Activated T-cell treated with anti-CD3 and anti-CD28 coated beads for 4 hours (primary cell): Measurements from ENCODE around the gene ZNF576.
"Not testable (repeated sequence)": the region's sequence is repeated elsewhere in the genome, so short reads cannot be mapped to it uniquely, and the experiment has no call there.

Experiments
- DNase-seq: peaks from one replicate; pipeline ENCODE4 v3.0.0-alpha.2; 2020

The ZNF576 gene

DNA sequence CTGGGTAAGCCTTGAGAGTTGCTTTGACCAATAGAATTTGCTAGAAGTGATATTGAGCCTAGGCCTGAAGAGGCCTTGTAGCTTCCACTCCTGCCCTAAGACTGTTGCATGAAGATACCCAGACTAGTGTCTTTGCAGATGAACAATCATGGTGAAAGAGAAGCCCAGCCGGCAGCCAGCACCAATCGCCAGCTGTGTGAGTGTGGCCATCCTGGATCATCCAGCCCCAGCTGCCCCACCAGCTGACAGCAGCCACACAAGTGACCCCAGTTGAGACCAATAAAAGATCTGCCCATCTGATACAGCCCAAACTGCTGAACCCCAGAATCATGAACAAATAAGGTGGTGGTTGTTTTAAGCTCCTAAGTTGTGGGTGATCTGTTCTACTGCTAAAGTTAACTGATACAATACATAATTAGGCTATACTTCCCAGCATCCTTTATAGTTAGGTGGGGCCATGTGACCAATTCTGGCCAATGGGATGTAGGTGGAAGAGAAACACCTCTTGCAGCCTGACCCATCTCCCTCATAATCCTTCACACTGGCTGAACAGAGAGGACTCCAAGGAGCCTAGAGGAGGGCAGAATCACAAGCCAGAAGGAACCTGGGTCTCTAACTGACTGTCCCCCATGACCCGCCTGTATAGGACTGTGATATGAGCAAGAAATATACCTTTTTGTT is 32.4 kb downstream of the ZNF576 start:
- no peak for DNase-seq

DNA sequence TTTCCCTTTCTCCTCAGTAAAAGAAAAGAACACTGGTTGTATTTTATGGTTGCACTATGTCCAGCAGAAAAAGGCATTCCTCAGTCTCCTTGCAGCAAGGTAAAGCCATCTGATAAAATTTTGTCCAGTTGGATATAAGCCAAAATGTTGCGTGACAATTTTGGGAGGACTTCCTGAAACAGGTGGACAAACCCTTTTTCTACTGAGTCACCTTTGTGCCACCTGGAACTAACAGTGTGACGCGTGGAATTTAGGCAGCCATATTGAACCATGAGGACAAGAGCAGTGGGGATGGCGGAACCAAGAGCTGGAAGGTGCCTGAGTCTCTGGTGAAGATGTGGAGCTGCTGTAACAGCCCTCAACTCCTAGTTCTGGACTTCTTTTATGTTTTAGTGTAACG is 35.1 kb downstream of the ZNF576 start:
- DNase-seq: no peak

DNA sequence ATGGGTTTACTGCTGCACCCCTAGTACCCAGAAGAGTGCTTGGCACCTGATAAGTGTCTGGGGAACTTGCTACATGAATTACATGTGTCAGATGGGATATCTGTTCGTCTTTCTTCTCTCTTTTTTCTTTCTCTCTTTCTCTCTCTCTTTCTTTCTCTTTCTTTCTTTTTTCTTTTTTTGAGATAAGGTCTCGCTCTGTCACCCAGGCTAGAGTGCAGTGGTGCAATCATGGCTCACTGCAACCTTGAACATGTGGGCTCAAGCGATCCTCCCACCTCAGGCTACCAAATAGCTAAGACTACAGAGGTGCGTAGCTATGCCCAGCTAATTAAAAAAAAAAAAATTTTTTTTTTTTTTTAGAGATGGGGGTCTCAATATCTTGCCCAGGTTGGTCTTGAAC is 37.1 kb downstream of the ZNF576 start:
- DNase-seq: no peak

DNA sequence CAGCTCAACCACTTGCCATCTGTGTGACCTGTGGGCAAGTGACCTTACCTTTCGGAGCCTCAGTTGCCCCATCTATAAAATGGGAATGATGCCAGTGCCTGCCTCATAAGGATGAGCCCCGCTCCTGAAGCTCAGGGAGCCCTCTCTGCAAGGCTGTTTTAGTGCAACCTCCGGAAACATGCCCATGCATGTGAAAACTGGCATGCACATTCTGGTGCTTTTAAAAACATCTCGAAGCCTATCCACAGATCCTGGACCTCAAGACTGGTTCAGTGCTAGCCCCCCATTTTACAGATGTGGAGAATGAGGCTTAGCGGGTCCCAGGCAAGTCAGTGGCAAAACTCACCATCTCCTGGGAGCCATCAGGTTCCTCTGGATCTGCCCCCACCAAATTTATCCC is 37.7 kb downstream of the ZNF576 start:
- DNase-seq: no peak

DNA sequence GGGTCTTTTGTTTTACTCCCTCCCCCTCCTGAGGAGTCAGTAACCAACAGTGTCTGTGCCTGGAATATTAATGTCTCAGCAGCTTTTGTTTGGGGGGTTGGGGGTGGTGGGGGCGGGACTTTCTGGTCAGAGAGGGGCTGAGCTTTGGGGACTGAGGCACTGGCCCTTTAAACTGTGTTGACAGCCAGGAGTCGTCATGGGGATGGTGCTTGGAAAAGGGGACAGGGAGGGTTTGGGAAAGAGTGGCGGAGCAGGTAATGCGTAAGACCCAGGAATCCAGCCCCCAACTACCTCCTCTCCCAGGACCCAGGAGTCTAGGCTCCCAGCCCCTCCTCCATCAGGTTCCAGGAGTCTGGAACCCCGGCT is 38.1 kb downstream of the ZNF576 start:
- DNase-seq: no peak

DNA sequence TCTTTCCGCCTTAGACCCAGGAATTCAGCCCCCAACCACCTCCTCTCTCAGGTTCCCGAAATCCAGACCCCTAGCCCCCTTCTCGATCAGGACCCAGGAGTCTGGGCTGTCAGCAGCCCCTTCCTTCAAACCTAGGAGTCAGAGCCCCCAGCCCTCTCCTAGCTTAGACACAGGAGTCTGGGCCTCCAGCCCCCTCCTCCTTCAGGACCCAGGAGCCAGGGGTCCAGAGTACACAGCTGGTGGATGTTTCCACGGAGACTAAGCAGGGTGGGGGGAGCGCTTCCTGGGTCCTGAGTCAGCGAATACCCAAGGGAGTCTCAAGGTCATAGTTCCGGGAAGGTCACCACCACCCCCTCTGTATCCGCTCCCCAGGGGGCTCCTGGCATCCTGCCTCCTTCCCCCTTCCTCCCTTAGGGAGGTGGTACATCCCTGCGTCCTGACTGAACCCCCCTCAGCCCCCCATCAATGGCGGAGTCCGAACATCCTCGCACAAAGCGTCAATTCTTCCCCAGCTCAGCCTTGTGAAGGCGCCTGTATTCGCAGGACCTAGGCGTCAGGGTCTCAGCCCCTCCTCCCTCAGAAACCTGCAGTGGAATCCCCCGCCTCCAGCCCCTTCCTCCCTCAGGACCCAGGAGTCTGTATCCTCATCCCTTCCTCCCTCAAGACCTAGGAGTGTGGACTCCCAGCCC is 38.6 kb downstream of the ZNF576 start:
- DNase-seq: no peak

DNA sequence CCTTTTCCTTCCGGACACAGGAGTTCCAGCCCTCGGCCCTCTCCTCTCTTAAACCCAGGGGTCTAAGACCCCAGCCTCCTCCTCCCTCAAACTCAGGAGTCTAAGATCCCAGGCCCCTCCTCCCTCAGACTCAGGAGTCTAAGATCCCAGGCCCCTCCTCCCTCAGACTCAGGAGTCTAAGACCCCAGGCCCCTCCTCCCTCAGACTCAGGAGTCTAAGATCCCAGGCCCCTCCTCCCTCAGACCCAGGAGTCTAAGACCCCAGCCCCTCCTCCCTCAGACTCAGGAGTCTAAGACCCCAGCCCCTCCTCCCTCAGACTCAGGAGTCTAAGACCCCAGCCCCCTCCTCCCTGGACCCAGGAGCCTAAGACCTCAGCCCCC is 39.2 kb downstream of the ZNF576 start:
- not testable (repeated sequence) for DNase-seq

DNA sequence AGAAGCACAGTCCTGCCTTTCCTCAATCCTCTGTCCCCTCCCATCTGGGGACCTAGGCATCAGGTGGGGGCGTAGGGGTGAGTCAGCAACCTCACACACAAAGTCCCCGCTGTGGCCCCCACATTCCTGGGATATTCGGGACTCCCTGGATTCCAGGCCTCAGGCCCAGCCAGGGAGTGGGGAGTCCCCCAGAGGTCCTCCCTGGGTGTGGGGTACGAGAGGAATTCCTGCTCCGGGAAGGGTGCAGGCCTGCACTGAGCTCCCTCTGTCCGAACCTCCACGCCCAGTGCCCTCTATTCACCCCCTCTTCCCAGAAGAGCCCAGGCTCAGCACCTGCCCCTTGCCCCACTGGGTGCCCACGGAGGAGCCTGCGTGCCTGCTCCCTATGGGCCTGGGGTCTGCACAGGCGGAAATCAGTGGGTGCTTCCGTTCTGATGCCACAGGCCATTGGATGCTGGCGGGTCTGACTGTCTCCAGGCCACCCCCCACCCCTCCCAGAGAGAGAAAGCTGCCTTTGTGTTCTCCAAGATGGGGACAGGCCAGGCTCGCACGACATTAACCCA is 39.8 kb downstream of the ZNF576 start:
- no peak for DNase-seq

DNA sequence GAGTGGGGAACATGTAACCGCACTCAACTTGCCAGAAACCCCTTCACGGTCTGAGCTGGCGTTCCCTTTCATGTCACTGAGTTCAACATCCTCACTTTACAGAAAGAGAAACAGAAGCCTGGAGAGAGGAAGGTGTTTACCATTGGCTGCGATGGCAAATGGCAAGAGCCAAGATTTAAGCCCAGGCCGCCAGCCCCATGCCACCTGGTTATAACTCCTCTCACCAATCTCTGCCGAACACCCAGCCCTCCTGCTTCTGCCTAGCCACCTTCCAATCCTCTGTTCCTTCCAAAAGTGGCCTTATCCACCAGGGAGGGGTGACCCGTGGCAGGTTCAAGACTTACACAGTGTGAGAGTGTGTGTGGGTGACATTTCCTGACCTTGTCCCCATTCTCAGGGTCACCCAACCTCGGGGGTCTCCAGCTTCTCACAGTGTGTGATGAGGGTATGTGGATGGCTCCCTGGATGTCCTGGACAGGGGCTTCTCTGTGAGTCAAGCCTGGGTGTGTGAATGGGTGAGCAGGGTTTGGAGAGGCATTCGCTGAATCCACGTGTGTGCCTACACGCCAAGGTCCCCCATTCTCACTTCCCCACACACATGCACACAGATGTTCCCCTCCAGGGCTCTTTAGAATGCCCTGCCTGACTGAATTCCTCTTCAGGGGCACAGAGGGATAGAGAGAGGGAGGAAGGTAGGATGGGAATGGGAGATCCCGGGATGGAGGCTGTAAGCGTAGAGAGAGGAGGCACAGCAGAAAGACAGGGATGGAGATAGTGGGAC is 42.0 kb downstream of the ZNF576 start:
- no peak for DNase-seq

DNA sequence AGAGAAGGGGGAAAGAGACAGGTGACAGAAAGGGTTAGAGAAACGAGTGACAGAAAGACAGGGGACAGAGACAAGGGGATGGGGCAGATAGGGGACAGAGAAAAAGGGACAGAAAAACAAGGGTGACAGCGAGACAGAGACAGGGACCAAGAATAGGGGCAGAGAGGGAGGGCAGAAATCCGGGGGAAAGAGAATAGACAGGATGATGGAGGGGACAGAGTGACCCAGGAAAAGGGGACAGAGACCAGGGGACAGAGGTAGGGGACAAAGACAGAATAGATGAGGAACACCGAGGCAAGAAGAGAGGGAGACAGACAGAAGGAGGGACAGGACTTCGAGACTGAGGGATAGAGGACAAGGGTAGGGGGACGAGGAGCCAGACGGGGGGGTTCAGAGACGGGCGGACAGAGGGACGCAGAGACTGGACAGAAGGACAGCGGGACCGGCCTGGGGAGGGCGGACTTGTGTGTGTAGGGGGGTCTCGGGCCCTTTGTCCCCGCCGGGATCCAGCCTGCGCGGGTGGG is 42.7 kb downstream of the ZNF576 start:
- no peak for DNase-seq

DNA sequence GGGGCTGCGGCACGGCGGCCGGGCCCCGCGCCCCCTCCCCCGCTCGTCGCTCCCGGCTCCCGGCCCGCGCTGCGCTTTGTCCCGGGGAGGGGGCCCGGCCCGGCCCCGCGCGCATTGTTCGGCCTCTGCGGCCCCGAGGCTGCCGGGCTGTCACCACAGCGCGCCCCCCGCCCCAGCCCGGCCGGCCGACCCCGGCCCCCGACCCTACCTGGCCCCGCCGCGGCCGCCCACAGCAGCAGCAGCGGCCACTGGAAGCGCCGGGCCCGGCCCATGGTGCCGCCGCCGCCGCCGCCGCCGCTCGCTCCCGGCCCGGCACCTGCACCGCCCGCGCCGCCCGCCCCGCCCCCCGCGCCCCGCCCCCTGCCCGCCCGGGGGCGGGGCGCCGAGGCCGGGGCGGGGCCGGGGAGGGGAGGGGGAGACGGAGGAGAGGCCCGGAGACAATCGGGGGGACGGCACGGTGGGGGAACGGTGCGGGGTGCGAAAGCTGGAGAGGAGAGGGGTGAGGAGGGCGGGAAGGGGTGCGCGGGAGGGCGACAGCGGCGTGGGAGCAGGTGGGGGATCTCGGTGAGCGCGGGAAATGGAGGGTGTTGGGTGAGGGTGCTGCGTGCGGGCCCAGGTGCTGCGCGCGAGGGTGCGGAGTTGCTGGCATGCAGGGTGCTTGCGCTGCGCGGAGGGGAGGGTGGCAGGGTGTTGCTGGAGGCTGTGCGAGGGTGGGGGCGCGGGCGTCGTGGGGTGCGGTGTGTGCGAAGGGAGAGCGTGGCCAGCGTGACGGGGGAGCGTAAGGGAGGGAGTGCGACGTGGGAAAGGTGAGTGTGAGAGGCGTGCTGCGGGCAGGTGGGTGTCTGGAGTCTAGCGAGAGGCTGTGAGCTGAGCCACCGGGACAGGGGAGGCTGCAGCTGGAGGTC is 43.4 kb downstream of the ZNF576 start, which contains the start of gene CADM4:
TSS of gene CADM4 (minus strand) at position 332 of the 905 bp plus-strand sequence. CDS start at position 272, 60 bp downstream.
- peak; percentile 36 for DNase-seq

DNA sequence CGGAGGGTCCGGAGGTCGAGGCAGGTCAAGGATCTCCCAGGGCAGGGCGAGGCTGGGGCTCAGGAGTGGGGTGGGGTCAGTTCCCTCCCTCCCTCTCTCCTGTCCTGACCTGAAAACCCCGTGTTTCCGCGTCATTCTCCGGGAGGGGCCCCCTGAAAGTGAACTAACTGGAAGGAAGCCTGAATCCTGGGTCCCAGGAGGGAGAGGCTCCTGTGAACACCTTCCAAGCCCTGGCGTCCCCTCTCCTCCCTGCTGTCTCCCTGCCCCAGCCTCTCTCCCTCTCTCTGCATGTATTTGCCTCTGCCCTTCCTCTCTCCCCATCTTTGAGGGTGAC is 44.0 kb downstream of the ZNF576 start:
- DNase-seq: no peak

DNA sequence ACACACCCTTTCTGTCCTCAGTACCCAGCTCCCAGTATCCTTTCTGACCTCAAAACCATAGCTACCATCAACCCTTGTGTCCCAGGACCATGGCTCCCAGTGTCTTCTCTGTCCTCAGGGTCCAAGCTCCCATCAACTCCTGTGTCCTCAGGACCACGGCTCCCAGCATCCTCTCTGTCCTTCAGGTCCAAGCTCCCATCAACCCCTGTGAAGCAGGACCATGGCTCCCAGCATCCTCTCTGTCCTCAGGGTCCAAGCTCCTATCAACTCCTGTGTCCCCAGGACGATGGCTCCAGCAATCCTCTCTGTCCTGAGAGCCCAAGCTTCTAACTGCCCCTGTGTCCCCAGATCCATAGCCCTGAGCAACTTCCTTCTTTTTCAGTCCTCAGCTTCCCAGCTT is 44.9 kb downstream of the ZNF576 start:
- DNase-seq: no peak

DNA sequence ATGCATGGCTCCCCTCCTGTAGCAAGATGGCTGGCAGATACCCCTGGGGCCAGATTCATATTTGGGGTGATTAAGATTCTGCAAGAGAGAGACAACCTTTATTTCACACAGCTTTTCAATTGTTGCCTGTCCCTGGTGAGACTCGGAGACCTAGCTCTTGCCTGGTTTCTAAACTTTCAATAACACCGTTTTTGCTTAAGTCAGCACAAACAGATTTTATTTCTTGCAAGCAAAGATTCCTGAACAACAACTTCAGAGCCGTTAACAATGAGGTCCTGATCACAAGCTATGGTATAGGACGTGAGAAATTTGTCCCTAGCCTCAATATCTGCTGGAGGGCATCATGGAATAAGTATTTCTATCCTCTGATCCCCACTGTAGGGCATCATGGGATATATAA is 46.1 kb downstream of the ZNF576 start:
- no peak for DNase-seq

DNA sequence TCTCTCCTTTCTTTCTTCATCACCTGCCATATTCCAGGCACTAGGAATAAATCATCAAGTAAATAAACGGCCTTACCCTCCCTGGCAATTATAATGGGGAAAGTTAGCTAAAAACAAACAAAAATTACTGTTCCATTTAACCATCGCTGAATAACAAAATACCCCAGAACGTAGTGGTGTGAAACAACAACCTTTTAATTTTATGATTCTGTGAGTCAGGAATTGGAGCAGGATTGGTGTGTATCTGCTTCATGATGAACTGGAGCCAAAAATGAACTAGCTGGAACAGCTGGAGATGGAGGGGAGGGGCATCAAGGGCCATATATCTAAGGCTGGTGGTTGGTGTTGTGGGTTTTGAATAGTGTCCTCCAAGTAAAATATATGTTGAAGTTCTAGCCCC is 46.9 kb downstream of the ZNF576 start:
- no peak for DNase-seq

DNA sequence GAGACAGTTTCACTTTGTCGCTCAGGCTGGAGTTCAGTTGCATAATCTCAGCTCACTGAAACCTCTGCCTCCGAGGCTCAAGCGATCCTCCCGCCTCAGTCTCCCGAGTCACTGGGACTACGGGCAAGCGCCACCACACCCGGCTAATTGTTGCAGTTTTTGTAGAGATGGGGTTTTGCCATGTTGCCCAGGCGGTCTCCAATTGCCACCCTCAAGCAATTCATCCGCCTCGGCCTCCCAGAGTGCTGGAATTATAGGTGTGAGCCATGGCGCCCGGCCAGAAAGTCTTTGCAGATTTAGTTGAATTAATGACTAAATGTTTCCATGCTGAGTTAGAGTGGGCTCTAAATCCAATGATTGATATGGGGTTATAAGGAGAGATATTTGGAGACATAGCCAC is 47.8 kb downstream of the ZNF576 start:
- no peak for DNase-seq

DNA sequence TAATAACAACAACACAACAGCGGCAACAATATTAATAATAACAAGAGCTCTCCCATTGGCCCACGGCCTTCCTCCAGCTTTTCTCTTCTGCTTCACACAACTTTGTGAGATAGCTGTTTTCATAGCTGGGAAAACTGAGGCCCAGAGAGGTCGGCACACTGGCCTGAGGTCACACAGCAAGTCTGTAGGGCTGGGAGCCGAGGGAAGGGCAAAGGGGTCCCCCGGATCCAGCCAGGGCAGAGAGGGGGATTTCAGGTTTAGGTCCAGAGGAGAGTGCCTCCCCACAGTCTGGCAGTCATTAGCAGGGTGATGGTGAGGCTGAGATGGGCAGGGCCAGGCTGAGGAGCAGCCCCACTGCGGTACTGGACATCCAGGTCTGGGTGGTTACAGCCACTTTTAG is 52.2 kb downstream of the ZNF576 start:
- no peak for DNase-seq

DNA sequence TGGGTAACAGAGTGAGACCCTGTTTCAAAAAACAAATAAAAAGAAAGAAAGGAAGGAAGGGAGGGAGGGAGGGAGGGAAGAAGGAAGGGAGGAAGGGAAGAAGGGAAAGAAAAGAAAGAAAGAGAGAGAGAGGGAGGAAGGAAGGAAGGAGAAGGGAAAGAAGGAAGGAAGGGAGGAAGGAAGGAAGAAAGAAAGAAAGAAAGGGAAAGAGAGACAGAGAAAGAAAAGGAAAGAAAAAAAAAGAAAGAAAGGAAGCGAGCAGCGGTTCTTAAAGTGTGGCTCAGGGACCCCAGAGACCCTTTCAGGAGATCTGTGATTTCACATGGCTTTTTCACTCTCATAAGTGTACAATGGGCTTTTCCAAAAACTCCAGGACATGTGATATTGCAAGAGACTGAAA is 53.1 kb downstream of the ZNF576 start:
- no peak for DNase-seq

DNA sequence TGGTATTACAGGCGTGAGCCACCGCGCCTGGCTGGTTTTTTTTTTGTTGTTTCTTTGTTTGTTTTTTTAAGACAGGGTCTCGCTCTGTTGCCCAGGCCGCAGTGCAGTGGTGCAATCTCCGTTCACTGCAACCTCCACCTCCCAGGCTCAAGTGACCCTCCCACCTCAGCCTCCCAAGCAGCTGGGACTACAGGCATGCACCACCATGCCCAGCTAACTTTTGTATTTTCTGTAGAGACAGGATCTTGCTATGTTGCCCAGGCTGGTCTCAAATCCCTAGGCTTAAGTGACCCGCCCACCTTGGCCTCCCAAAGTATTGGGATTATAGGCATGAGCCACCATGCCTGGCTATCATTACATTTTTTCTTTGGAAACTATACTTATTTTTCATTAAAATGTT is 53.9 kb downstream of the ZNF576 start:
- DNase-seq: not testable (repeated sequence)
